Epithelial cell of prostate (primary cell): ENCODE results near the gene SFSWAP.
"Not testable (repeated sequence)": the region's sequence is repeated elsewhere in the genome, so short reads cannot be mapped to it uniquely, and the experiment has no call there.

Experiments
- DNase-seq: peaks from one replicate; pipeline ENCODE4 v3.0.0-alpha.2; 2011; ENCODE audit warnings: low read depth, low spot score
- H3K27ac ChIP-seq: fragments of 450-650 bp; 2 replicates; pipeline ENCODE4 v1.5.1; 2017; ENCODE audit warnings: mild to moderate bottlenecking

SFSWAP gene

DNA sequence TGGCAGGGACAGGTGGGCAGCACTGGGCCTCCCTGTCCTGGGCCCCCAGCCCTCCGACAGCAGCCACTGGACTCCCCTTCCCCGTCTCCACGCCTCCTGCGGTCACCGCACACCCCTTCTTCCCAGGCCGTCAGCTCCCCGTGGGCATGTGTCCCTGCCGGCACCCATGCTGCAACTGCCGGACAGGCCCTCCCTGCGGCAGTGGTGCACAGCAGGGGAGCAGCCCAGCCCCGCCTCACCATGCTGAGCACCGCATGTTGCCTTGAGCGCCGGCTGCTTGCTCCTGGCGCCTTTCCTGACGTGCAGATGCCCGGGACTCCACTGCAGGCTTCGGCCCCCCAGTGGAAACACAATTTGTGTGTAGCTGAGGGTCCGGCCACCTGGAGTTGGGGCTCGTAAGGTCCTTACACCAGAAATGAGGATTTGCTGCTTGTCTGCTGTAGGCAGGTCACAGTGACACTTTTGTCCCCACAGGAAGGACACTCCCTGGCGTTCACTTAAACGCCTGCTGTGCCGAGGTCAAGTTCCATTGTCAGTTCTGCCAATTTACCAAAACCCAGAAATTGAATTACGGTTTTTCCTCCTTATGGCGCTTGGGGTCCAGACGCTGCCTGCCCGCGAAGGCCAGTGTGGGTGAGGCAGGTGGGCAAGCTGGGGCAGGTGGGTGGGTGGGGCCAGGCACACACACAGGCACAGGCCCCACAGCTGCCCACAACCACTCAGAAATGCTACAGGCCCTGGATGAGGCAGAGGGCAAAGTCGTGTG is 89.1 kb downstream of the SFSWAP start:
- no peak for DNase-seq
- no peak overlapping the region for H3K27ac ChIP-seq

DNA sequence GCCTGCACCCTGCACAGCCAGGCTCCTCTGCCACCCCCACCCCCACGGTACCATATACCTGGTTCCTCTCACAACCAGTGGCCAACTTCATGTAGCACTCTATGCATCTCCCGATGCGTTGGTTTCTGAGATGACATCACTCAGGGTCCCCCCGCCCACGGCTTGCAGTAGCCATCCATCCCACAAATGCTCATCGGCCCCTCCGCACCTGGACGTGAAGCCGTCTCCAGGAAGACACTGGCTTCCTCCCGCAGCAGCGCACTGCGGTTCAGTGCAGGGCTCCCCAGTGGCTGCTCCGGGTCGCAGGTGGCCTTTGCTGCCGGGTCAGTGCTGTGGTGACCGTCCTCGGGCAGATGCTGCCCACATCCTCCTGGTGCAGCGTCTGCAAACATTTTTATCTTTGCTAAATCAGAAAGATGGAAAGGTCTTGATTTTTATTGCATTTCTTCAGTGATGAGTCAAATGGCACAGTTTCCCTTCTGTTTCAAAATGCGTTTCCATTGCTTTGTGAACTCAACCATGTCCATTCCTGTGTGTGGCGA is 89.8 kb downstream of the SFSWAP start:
- H3K27ac ChIP-seq = no peak overlapping the region
- no peak for DNase-seq

DNA sequence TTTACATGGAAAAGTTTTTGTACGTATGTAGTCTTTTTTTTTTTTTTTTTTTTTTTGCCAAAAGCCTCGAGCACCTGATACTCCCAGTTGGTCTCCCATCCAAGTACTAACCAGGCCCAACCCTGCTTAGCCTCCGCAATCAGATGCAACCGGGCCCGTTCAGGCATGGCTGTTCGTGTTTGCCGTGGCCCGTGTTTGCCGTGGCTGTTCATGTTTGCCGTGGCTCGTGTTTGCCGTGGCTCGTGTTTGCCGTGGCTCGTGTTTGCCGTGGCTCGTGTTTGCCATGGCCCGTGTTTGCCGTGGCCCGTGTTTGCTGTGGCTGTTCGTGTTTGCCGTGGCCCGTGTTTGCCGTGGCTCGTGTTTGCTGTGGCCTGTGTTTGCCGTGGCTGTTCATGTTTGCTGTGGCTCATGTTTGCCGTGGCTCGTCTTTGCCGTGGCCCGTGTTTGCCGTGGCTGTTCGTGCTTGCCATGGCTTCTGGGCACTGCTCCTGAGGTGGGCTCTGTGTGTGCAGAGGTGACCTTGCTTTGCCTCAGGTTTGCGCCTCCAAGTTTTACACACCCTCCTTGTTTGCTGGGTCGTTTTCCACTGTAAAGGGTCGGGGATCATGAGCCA is 90.5 kb downstream of the SFSWAP start:
- no peak overlapping the region for H3K27ac ChIP-seq
- no peak for DNase-seq

DNA sequence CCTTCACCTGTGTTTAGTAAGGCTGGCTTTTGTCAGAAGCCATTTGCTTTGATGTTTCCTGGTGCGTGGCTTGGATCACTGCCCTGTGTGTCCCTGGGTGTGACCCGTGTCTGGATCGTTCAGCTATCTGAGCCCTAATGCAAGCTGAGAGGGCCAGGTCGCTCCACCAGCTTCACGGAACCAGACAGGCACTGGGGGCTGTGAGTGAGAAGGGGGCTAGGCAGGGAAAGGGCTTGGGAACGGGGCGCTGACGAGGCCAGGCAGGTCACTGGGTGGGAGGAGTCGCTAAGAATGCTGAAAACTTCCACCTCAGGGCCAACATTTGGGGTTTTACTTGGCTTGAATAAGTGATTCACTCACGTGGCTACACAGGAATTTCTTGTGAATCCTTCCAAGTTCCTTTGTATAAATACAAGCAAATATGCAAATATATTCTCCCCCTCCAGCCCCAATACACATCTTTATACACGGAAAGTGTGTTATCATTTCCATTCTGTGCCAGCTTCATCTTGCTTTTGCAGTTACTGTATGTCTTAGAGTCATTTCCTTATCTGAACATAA is 93.2 kb downstream of the SFSWAP start:
- no peak for DNase-seq

GRCh38 chr12:131805421-131805820 is 94.5 kb downstream of the SFSWAP start:
- no peak overlapping the region for H3K27ac ChIP-seq
- DNase-seq = no peak

More for the DNA sequence above, 93.2 kb downstream of the SFSWAP start:
- no peak overlapping the region for H3K27ac ChIP-seq

DNA sequence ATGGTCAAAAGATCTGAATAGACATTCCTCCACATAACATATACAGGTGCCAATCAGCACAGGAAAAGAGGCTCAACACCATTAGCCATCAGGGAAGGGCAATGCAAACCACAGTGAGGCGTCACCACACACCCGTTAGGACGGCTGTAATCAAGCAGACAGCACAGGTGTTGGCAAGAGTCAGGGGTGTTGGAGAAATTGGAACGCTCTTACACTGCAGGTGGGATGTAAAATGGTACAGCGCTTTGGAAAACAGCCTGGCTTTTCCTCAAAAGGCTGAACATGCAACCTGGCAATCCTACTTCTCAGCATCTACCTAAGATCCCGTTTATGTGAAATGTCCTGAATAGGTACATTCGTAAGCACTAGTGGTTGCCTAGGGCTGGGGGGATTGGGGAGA is 95.8 kb downstream of the SFSWAP start:
- H3K27ac ChIP-seq = no peak overlapping the region
- DNase-seq = no peak

GRCh38 chr12:131808744-131809371 is 98.0 kb downstream of the SFSWAP start:
- no peak overlapping the region for H3K27ac ChIP-seq
- DNase-seq = no peak

- DNase-seq, H3K27ac ChIP-seq: not testable (repeated sequence)
These were observed 98.8 kb downstream of the SFSWAP start for GRCh38 chr12:131809476-131810254.

DNA sequence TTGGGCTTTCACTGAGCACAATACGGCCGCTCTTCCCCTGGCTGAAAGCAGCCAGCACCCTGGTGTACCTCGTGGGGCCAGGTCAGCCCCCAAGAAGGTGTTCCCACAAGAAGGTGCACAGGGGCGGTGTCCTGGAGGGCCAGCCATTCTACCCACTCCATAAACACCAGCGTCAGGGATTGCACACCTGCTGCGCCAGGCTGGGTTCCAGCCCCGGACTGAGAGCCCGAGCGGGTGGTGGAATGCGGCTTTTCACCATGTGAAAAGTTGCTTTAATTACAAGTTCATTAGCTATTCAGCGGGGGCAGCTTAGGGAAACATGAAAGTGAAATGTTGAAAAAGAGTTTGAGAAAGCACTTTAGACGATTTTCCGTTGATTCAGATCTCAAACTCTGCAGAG is 99.8 kb downstream of the SFSWAP start:
- DNase-seq = no peak
- H3K27ac ChIP-seq = no peak overlapping the region

DNA sequence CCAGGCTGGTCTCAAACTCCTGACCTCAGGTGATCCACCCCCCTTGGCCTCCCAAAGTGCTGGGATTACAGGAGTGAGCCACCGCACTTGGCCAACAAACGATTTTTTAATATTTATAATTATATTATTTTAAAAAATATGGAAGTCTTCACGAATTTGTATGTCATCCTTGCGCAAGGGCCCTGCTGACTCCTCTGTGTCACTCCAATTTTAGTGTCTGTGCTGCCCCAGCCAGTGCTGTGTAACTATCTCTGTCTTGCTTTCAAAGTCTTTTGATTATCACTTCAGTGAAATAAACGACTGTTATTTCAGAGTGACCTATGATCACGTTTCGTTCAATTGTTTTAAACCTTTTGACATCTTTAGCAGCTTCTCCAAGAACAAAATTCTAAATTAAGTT is 104.2 kb downstream of the SFSWAP start:
- DNase-seq = no peak
- H3K27ac ChIP-seq = no peak overlapping the region

DNA sequence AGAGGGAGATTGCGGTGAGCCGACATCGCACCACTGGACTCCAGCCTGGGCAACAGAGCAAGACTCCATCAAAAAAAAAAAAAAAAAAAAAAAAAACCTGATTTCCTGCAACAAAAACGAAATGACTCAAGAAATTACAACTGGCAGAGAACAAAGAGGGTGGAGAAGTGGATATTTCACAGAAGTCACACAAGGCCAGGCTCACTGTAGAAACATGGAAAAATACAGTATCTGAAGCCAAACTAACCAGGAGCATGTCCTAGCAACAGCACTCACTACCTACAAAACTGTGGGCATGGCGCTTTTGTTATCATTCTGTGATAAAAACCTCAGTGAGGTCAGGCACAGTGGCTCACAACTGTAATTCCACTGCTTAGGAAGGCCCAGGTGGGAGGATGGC is 105.6 kb downstream of the SFSWAP start:
- DNase-seq = no peak
- H3K27ac ChIP-seq = no peak overlapping the region

DNA sequence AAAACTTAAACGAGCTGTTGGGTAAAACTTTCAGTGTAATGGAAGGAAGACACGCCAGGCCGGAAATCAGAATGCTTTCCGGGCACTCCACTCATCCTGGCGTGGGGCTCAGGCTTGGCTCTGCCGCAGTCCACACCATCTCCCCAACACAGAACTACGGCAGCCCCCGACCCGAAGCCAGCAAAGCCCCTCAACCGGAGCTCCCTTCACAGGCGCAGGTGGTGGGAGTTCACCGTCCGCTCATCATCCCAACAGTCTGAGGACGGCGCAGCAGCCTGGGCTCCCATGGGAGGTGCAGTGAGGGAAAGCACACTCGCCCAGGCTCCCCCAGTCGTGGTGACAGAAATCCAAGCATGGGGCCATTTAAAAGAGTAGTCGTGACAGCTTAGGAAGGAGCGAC is 106.4 kb downstream of the SFSWAP start:
- no peak overlapping the region for H3K27ac ChIP-seq
- DNase-seq = no peak

DNA sequence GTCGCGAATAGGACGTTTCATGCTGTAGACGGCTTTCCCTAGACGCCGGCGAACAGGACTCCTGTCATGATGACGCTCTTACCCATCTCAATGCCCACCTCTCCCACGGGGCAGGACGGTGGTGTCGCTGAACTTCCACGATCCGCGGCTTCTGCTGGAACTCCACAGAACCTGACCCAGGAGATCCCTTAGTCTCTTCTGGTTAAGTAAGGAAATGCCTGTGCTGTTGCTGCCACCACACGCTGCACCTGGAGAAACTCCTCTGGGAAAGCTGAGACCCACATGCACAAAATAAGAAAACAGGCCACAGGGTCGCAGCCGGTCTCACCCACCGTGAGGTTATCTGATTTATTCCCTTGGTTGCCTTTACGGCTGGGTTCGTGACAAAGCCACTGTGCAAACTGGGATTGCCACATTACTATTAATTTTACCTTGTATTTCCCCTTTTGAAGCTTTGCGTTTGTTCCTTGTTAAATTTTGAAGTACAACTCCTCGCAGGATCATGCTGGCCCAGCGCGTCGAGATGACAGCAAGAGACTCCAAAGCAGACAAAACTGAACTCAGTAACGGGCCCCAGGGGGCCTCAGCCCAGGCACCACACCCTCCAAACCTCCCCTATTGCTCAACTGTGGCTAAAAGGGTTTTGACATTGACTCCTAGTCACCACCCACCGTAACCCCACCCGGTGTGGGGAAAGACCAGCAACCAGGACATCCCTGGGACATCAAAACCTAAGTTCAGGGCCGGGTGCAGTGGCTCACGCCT is 108.1 kb downstream of the SFSWAP start:
- no peak overlapping the region for H3K27ac ChIP-seq
- no peak for DNase-seq

GRCh38 chr12:131824450-131824849 is 113.6 kb downstream of the SFSWAP start:
- no peak for DNase-seq
- H3K27ac ChIP-seq = no peak overlapping the region

DNA sequence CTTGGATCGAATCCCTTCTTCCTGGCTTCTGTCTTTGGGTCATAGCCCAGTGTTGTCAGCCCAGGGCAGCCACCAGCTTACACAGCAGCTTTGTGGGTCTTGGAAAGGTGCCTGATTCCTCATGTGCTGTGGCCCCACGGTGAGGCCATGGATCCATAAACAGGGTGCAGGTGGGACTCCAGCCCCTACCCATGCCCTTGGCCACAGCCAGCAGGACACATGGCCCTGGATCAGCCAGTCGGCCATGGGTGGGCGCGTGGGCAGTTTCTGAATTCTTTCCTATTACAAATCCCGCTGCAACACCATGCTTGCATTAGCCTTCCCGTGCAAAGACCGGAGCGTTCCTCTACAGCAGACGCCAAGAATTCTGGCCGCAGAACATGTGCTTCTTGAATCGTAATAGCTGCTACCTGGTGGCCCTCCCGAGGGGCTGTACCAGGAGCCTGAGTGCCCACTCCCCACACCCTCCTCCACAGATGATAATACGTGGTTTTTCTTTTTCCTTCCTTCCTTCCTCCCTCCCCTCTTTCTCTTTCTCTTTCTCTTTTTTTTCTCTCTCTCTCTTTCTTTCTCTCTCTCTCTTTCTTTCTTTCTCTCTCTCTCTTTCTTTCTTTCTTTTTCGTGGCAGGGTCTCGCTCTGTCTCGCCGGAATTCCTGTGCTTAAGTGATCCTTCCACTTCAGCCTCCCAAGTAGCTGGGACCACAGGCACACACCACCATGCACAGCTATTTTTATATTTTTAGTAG is 114.4 kb downstream of the SFSWAP start:
- H3K27ac ChIP-seq = no peak overlapping the region
- no peak for DNase-seq

DNA sequence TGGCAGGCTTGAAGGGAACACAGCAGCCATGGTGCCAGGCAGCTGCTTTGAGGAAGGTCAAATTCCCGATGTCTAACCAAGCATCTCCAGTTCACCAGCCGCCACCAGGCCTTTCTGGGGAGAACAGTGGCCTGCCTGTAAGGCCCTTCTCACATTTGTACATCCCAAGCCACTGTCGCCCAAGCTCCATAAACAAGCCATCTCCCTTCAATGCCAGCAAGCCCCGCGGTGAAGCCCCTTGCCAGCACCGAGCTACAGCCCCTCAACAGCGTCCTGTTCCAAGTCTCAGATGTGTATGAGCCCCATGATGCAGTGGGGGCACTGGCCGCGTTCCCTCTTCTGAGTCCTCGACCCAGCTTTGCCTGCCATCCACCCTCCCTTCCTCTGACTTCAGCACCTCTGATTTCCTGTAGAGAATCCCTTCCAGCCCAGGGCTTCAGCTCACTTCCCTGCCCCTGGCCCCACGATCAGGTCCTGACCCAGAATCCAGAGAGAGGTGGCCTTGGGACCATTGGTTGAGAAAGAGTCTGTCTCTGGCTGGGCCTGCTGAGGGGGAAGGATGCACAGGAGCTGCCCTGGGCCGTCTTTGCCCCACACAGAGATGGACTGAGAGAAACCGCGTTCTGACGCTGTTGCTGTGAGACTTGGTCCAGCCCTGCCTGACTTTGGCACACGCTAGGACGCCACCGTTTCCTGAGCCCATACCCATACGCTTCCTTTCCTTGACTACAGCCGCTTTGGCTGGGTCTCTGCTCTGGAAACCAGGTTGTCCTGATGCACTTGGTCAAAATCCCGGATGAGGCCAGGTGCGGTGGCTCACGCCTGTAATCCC is 115.4 kb downstream of the SFSWAP start:
- no peak for DNase-seq

GRCh38 chr12:131827961-131828534 is 117.2 kb downstream of the SFSWAP start, which contains the start of gene MMP17:
TSS of gene MMP17 (plus strand) at chr12:131828393. CDS start at chr12:131828495, 102 bp downstream.
- no peak for DNase-seq
- no peak within 1 kb of the TSS for H3K27ac ChIP-seq

More for the DNA sequence above, 115.4 kb downstream of the SFSWAP start:
- no peak overlapping the region for H3K27ac ChIP-seq
